ENCODE measurements around the gene CFTR.
"Not testable (repeated sequence)": the region's sequence is repeated elsewhere in the genome, so short reads cannot be mapped to it uniquely, and the experiment has no call there.

The CFTR gene

DNA sequence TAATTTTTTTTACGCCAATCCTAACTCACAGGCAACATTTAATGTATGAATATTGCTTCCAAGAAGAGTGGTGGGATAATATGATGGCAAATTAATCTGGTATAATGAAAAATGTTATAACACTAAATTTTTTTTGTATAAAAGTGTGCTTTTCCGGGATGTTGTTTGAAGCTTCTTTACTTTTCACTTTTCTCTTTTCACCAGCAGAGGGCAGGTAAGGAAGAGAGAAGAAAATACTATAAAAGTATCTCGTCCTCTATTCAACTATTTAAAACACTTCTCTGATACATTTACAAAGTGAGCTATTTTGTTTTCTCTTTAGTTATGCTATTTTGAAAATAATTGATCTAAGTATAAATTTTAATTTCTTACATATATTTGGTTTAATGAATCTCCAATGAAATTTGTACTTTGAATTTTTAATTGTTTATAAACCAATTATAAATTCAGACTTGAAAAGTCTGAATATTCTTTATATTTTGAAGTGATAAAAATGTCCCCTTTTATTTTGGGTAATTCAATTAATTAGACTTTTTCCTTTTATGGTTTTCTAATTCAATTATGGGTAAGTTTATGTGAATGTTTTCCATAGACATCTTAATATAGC, 20.7 kb upstream of the CFTR start:
- H3K4me3 ChIP-seq (ENCODE audit: low read depth, low read length): no peak overlapping the region
- TF ChIP-seq, protein P1, sequence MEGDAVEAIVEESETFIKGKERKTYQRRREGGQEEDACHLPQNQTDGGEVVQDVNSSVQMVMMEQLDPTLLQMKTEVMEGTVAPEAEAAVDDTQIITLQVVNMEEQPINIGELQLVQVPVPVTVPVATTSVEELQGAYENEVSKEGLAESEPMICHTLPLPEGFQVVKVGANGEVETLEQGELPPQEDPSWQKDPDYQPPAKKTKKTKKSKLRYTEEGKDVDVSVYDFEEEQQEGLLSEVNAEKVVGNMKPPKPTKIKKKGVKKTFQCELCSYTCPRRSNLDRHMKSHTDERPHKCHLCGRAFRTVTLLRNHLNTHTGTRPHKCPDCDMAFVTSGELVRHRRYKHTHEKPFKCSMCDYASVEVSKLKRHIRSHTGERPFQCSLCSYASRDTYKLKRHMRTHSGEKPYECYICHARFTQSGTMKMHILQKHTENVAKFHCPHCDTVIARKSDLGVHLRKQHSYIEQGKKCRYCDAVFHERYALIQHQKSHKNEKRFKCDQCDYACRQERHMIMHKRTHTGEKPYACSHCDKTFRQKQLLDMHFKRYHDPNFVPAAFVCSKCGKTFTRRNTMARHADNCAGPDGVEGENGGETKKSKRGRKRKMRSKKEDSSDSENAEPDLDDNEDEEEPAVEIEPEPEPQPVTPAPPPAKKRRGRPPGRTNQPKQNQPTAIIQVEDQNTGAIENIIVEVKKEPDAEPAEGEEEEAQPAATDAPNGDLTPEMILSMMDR (IDR thresholded peaks at IDR 0.05; ENCODE audit: low read depth, low read length, missing control alignments): peak; percentile 54
- no peak for DNase-seq (ENCODE audit: low read depth)

DNA sequence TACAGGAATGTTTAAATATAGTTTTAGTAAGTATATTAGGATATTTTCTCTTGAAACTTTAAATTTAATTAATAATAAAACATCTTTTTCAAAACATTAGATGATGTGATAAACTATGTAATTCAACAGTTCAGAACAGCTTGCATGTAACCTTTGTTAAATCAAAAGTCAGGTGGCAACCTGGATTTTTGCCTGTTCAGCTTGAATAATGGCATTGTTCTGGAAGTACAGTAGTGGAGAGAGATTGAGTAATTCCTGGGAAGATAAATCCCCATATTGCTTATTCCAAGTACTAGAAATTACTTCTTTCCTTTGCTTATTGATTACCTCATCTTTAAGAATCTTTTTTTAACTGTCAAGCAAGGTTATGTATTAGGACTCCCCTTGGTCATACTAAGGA, 20.1 kb upstream of the CFTR start:
- TF ChIP-seq, protein P1 (IDR thresholded peaks at IDR 0.05; ENCODE audit: low read depth, low read length, missing control alignments): no peak
- no peak overlapping the region for H3K4me3 ChIP-seq (ENCODE audit: low read depth, low read length)
- no peak for DNase-seq (ENCODE audit: low read depth)

DNA sequence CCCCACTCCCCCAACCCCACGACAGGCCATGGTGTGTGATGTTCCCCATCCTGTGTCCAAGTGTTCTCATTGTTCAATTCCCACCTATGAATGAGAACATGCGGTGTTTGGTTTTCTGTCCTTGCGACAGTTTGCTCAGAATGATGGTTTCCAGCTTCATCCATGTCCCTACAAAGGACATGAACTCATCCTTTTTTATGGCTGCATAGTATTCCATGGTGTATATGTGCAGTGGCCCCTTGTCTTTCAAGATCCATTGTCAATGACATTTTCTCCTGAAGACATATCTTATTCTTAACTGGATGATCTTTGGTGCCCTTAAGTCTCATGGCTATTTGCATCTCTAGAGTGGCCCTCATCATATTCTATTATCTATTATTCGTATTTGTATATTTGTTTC, 19.0 kb upstream of the CFTR start:
- not testable (repeated sequence) for H3K4me3 ChIP-seq (ENCODE audit: low read depth, low read length); DNase-seq (ENCODE audit: low read depth)

GRCh38 chr7:117468174-117468573, 11.7 kb upstream of the CFTR start:
- no peak overlapping the region for H3K4me3 ChIP-seq (ENCODE audit: low read depth, low read length)
- TF ChIP-seq, protein P1 (IDR thresholded peaks at IDR 0.05; ENCODE audit: low read depth, low read length, missing control alignments): no peak
- DNase-seq (ENCODE audit: low read depth): no peak

DNA sequence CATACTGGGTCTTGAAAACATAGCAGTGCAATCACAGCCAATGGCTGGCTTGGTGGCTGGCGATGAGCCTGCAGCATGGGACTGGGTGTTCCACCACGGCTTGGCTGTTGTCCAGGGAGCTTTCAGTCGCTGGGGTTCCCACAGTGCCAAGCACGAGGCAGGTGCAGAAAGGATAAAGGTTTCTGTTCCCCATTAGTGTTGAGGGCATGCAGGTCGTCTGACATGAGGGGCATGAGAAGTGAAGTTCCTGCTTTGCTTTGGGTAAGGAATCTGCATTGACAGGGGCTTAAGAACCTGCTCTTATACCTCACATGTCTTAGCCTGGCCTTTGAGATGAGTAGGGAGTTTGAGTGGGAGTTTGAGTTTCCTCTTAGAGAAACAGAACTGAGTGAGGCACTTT, 9.0 kb upstream of the CFTR start:
- no peak overlapping the region for H3K4me3 ChIP-seq (ENCODE audit: low read depth, low read length)
- TF ChIP-seq, protein P1 (IDR thresholded peaks at IDR 0.05; ENCODE audit: low read depth, low read length, missing control alignments): no peak
- no peak for DNase-seq (ENCODE audit: low read depth)

DNA sequence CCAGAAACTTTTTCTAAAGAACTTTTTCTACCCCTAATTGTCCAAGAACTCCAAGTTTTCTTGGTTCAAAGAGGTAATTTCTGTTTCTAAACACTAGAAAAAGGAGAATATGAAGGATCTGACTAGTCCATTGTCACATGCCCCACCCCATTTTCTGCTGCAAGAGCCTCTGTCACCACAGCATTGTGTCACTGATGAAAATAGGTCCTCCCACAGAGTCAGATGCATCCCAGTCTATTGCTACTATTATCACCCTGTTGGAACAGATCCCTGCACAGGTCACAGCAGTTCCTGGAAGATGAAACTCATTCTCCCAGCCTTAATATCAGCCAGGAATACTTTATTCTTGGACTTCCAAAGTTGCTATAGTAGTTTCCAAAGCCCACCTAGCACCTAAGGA, 7.5 kb upstream of the CFTR start:
- no peak overlapping the region for H3K4me3 ChIP-seq (ENCODE audit: low read depth, low read length)
- no peak for DNase-seq (ENCODE audit: low read depth)
- TF ChIP-seq, protein P1 (IDR thresholded peaks at IDR 0.05; ENCODE audit: low read depth, low read length, missing control alignments): no peak

- no peak for DNase-seq (ENCODE audit: low read depth)
Observed at GRCh38 chr7:117476557-117477215, 3.1 kb upstream of the CFTR start.

More at GRCh38 chr7:117476557-117477215, 3.1 kb upstream of the CFTR start:
- TF ChIP-seq, protein P1 (IDR thresholded peaks at IDR 0.05; ENCODE audit: low read depth, low read length, missing control alignments): no peak
- no peak overlapping the region for H3K4me3 ChIP-seq (ENCODE audit: low read depth, low read length)

All from GM12864 (cell line).